B cell (primary cell): ENCODE results near the gene POC1B.

ENCODE experiments used
- EZH2 ChIP-seq: IDR thresholded peaks from 2 replicates; pipeline ENCODE4 v1.6.1; 2012; ENCODE audit warnings: borderline replicate concordance, low read depth, mild to moderate bottlenecking, moderate library complexity, low read length; ENCODE audit not compliant: insufficient read depth, poor library complexity, severe bottlenecking
- TF ChIP-seq, protein P1 (sequence below): fragments of 200-600 bp; IDR thresholded peaks from one replicate; pipeline ENCODE4 v1.8.0; 2022; ENCODE audit warnings: antibody characterized with exemption, mild to moderate bottlenecking

DNA sequence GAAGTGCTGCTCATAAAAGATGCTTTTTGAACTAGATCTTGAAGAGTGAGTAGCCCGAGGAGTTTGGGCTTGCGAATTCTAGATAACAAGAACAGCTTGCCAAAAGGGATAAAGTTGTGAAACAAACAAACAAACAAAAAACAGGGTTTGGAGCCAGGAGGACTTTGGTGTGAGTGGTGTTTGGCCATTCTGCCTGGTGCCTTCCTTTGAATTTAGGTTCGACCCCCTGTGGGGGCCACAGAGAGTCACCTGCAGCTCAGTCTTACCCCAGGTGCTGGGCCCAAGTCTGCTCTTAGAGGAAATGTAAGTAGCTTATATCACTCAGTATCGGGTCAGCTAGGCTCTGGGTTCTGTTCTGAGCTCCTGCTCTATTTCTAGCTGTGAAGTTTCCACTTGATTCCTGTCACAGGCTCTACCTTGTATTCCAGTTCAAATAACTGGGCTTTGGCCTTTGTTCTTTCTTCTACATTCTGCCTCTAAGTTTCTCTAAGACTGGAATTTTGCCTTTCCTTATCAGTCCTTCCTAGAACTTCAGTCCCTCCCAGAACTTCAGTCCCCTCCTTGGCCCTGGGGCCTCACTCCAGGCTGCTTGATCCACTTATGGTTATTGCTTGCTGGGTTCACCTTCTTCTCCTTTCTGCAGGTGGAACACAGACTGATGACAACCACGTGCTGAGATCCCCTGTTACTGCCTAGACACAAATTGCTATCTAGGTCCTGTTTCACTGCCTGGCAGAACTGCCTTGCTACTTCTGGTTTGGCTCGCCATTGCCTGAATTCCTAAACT, 153.1 kb downstream of the POC1B start:
- TF ChIP-seq, protein P1, sequence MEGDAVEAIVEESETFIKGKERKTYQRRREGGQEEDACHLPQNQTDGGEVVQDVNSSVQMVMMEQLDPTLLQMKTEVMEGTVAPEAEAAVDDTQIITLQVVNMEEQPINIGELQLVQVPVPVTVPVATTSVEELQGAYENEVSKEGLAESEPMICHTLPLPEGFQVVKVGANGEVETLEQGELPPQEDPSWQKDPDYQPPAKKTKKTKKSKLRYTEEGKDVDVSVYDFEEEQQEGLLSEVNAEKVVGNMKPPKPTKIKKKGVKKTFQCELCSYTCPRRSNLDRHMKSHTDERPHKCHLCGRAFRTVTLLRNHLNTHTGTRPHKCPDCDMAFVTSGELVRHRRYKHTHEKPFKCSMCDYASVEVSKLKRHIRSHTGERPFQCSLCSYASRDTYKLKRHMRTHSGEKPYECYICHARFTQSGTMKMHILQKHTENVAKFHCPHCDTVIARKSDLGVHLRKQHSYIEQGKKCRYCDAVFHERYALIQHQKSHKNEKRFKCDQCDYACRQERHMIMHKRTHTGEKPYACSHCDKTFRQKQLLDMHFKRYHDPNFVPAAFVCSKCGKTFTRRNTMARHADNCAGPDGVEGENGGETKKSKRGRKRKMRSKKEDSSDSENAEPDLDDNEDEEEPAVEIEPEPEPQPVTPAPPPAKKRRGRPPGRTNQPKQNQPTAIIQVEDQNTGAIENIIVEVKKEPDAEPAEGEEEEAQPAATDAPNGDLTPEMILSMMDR, result no peak
- no peak for TF ChIP-seq EZH2
